Measurements from ENCODE around the gene TTLL9.

DNA sequence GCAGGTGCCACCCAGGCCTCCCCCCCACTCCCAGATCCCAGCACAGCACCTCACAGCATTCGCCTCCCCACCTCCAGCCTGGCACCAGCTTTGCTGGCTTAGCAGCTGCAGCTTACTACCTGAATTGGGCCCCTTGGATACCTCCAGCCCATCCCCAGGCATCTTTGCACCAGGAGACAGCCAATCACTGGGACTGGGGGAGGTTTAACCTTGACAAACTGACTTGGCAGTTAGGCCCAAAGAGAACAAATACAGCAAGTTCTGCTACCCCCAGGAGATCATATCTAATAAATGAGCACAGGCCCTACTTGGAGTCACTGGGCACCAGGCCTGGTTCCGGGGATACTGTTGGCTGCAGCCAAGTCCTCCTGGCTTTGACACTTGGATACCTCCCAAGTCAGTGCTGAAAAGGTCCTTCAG lies 72.6 kb downstream of the TTLL9 start:
- no peak for TF ChIP-seq CTCF (IDR thresholded peaks at IDR 0.05)
- TF ChIP-seq POLR2AphosphoS5 (IDR thresholded peaks at IDR 0.05; ENCODE audit: low read depth, low read length): no peak; the same call in 1 of the 2 replicates

Data from Panc1 (cell line).